NB4 (cell line): ENCODE measurements around the gene TOE1.

Experiments
- DNase-seq: peaks from one replicate; pipeline ENCODE4 v3.0.0; 2010; ENCODE audit warnings: low read depth
- H3K4me3 ChIP-seq: one replicate; pipeline ENCODE4 v1.5.1; 2011; ENCODE audit warnings: mild to moderate bottlenecking, low read depth, low read length, moderate library complexity
- CTCF ChIP-seq: IDR thresholded peaks from one replicate; pipeline ENCODE4 v1.5.1; 2012; ENCODE audit warnings: low read depth, low read length
- MYC ChIP-seq: IDR thresholded peaks from 2 replicates; pipeline ENCODE4 v1.6.1; 2011; ENCODE audit warnings: low read depth, low read length
- POLR2A ChIP-seq: IDR thresholded peaks from 2 replicates; pipeline ENCODE4 v1.6.1; 2011; ENCODE audit warnings: mild to moderate bottlenecking; ENCODE audit not compliant: insufficient read length; ENCODE audit errors: extremely low read depth
- TF ChIP-seq, protein P1 (sequence below): IDR thresholded peaks from 2 replicates; pipeline ENCODE4 v1.6.1; 2011; ENCODE audit warnings: low read depth, low read length

TOE1 gene

GRCh38 chr1:45364294-45364693 lies 24.3 kb downstream of the TOE1 start:
- DNase-seq: no peak
- H3K4me3 ChIP-seq: no peak overlapping the region
- no peak for TF ChIP-seq POLR2A
- no peak for TF ChIP-seq CTCF
- TF ChIP-seq MYC: no peak
- TF ChIP-seq, protein P1, sequence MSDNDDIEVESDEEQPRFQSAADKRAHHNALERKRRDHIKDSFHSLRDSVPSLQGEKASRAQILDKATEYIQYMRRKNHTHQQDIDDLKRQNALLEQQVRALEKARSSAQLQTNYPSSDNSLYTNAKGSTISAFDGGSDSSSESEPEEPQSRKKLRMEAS: no peak

DNA sequence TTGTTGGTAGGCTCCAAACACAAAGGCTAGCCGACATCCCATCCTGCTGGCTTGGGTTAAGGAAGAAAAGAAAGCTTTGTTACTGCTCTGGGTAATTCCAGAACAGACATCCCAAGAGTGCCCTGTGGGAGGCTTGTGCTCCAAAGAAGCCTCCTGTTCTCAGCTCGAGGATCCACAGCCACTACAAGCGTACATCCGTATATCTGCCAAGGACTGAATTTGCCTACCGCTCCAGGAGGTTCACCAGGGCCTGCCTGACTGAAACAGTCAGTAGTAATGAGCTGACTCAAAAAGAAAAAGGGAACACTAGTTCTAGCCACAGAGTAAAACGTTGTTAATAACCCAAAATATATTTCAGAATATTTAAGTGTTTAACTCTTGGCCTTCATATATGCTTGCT lies 25.1 kb downstream of the TOE1 start:
- DNase-seq: no peak
- H3K4me3 ChIP-seq: no peak overlapping the region
- TF ChIP-seq, protein P1: no peak
- no peak for TF ChIP-seq POLR2A
- TF ChIP-seq MYC: no peak
- TF ChIP-seq CTCF: no peak

- no peak for DNase-seq
- TF ChIP-seq CTCF: no peak
- TF ChIP-seq, protein P1: no peak
- no peak overlapping the region for H3K4me3 ChIP-seq
Observed at GRCh38 chr1:45370575-45370974, 30.6 kb downstream of the TOE1 start.

GRCh38 chr1:45373573-45373972 lies 33.6 kb downstream of the TOE1 start:
- no peak for DNase-seq
- H3K4me3 ChIP-seq: no peak overlapping the region
- TF ChIP-seq MYC (no peak), POLR2A (no peak)

GRCh38 chr1:45375104-45376090 lies 35.4 kb downstream of the TOE1 start:
- no peak overlapping the region for H3K4me3 ChIP-seq
- TF ChIP-seq, protein P1: no peak
- no peak for TF ChIP-seq MYC
- TF ChIP-seq CTCF: no peak
- no peak for TF ChIP-seq POLR2A
- no peak for DNase-seq

- no peak overlapping the region for H3K4me3 ChIP-seq
- DNase-seq: no peak
- TF ChIP-seq CTCF (no peak), POLR2A (no peak), MYC (no peak)
- TF ChIP-seq, protein P1: no peak
Observed at GRCh38 chr1:45378184-45378583, 38.2 kb downstream of the TOE1 start.
